Sigmoid colon (tissue), 3 donors: ENCODE measurements around the gene ATF4.

Experiments used
- CTCF ChIP-seq, 4 experiments: fragments of 450-650 bp in 3 of 4; fragments of 200-600 bp in 1 of 4; IDR thresholded peaks; one replicate each; pipeline ENCODE4 v1.5.1; 2016 to 2019; ENCODE audit warnings: antibody characterized with exemption in 4 of 4, mild to moderate bottlenecking in 3 of 4, moderate library complexity in 2 of 4
- POLR2A ChIP-seq, 2 donors: fragments of 450-650 bp; IDR thresholded peaks; one replicate each; pipeline ENCODE4 v1.6.1; 2016; ENCODE audit warnings: antibody characterized with exemption in 2 of 2, mild to moderate bottlenecking in 2 of 2, moderate library complexity in 2 of 2

DNA sequence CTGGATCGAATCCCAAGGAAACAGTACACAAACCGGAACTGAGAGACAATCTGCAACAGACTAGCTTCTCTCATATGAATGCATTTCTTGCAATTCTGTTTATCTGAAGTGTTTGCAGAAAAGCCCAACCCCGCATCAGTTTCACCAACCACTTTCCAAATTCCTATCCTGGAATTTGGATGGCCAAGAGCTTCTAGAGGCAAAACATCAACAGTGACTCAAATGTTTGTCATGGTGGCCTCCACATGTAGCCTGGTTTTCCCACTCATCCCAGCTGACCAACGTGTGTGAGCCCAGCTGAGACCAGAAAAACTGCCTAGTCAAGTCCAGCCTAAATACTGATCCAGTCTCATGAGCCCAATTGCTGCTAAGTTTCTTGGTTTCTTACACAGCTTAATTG lies 26.6 kb upstream of the ATF4 start:
- TF ChIP-seq CTCF (IDR thresholded peaks at IDR 0.05) (no peak), POLR2A (IDR thresholded peaks at IDR 0.05) (no peak)
